NCI-H2029 treated with DMSO at 0.1 percent for 48 hours (cell line): Measurements from ENCODE around the gene LDLRAP1.

ENCODE experiments used
- DNase-seq: peaks from one replicate; lab custom pipeline; 2025; lab: John Stamatoyannopoulos, UW

LDLRAP1 gene

GRCh38 chr1:25544243-25544764 is 898 bp downstream of the LDLRAP1 start:
- DNase-seq: no peak

- no peak for DNase-seq
Measured at GRCh38 chr1:25544819-25545218, 1.4 kb downstream of the LDLRAP1 start.

GRCh38 chr1:25545767-25546166 is 2.4 kb downstream of the LDLRAP1 start:
- no peak for DNase-seq

- DNase-seq: no peak
Measured at GRCh38 chr1:25546193-25546592, 2.8 kb downstream of the LDLRAP1 start.

DNA sequence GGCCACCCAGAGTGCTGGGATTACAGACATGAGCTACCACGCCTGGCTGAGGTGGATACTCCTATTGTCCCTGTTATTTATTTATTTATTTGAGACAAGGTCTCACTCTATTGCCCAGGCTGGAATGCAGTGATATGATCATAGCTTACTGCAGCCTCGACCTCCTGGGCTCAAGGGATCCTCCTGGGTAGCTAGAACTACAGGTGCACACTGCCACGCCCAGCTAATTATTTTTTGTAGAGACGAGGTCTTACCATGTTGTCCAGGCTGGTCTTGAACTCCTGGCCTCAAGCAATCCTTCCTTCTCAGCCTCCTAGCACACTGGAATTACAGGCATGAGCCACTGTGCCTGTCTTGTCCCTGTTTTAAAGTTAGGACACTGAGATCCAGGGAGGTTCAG is 5.2 kb downstream of the LDLRAP1 start:
- DNase-seq: no peak

DNA sequence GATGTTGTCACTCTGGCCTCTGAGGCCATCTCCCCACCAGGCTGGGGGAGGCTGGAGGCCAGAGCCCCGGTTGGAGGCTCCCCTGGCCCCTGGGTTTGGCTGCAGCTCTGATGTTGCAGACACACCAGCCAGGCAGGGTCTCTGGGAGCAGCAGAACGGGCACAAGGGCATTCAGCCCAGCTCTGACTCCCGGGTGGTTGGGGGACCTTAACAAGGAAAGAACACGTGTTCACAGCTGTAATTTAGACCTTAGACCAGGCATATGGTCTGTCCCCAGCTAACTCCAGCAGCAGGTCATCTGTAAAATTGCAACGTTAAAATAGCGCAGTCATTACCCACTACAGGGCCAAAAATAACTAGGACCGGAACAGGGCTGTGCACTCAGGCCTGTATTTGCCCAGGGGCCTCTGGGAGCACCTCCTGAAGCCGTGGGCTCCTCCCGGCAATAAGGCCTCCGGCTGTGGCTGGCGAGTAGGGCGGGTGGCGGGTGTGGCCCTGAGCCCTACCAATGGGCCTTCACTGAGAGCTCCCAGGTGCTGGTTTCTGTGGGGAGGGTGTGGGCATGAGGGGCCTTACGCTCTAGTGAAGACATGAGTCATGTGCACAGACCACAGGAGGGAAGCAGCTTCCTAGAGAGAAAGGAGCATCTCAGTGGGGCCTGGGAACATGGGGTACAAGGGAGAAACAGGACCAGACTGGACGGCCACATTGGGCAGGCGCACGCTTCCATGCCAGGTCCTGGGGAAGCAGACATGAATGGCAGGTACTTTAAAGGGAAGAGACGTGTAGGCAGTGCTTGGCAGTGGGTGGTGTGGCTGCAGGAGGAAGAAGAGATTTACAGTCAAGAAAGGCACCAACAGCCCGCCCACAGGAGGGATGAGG is 6.1 kb downstream of the LDLRAP1 start:
- DNase-seq: no peak

- DNase-seq: no peak
Measured at GRCh38 chr1:25550155-25550506, 6.7 kb downstream of the LDLRAP1 start.

DNA sequence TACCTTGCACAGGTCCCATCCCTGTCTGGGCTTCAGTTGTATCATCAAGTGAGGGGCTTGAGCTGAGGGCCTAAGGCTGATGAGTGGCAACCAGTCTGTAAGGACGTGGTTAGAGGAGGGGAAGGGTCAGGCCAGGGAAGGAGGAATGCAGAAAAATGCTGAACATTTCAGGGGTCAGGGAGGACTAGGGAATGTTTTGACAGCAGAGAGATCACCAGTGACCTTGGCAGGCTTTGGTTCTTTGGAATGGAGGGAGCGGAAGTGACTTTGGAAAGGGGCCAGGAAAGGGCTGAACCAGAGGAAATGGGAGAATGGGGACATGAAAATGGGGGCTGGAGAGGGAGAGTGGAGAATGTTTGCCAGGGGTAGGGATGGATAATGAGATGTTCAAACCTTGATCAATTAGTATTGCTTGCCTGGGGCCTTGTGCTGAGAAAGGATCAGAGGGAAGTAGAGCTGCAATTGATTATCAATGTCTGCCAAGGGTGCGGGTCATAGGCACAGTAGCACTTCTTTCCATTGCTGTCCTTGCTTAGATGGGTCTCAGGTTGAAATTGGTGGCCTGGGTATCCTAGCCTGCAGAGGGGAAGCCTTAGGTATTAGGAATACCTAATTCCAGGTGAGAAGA is 7.4 kb downstream of the LDLRAP1 start:
- DNase-seq: no peak

- DNase-seq: no peak
Measured at GRCh38 chr1:25553749-25554429, 10.5 kb downstream of the LDLRAP1 start.

- DNase-seq: no peak
Measured at GRCh38 chr1:25554430-25554780, 11.0 kb downstream of the LDLRAP1 start.

- DNase-seq: no peak
Measured at GRCh38 chr1:25554886-25555752, 11.7 kb downstream of the LDLRAP1 start.

DNA sequence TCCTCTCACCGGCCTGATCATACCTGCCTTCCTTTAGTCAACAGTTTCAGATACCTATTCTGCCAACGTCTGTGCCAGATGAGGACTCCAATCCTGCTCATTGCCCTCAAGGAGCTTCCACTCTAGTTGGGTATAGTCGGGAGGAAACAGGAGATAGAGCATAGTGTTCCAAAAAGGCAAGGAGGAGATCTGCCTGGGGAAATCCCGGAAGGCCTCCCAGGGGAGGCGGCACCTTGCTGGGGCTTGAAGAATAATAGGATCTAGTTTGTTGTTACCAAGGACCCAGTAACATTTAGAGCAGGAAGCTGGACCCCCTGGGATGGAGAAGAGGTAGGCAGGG is 12.3 kb downstream of the LDLRAP1 start:
- no peak for DNase-seq

- DNase-seq: no peak
Measured at GRCh38 chr1:25556132-25556670, 12.8 kb downstream of the LDLRAP1 start.

DNA sequence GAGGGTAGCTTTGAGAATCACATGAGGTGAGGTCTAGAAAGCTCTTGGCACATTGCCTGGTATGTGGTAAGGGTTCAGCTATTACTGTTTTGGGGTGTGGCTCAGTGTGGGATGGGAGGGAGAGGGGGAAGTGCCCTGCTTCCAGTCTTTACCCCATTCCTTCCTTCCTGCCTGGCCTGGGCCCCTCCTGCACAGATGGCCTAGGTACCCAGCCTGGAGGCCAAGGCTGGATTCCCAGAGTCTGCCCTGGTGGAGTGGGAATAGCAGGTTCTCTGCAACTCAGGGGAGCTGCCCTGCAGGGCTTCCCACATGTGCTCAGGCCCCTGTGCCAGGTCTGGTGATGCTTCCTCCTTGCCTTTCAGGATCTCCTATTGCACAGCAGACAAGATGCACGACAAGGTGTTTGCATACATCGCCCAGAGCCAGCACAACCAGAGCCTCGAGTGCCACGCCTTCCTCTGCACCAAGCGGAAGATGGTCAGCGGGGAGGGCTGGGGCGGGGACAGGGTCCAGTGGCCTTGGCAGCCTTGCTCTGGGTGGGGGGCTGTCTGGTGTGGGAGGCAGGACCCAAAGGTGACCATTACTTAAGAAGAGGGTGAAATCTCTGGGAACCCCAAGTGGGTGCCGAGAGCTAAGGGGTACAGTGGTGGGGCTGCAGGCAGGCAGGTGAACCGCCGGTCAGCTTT is 13.5 kb downstream of the LDLRAP1 start:
- DNase-seq: no peak

DNA sequence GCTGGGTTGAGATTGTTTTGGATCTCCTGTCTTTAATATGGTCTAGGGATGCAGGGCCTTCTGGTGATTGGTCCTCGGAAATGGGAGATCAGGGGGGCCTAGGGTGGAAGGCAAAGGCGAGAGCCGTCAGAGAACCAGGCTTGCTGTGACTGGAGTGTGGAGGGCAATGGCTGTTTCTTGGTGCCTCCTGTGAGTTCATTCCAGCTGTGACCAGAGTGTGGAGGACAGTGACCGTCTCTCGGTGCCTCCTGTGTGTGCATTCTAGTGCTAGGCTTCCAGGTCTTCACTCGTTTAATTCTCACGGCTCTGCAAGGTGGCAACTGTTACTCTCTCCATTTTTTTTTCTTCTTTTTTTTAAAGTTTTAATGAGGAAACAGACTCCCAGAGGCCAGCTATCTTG is 14.1 kb downstream of the LDLRAP1 start:
- no peak for DNase-seq

DNA sequence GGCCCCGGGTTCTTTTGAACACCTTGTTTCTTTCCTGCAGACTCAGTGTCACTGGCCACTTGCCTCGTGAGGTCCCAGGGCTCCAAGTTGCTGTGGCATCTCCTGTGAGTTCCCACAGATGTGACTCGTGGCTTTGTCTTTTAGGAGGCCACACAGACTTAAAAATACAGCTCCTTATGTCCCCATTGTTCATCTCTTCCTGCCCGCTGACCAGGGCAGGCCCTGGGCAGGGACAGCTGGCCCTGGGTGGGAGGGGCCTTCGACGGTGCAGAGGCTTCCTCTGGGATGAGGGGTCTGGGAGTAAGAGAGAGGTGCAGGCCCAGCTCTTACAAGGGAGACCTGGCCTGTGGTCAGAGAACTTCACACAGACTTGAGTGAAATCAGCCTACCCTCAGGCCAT is 15.6 kb downstream of the LDLRAP1 start:
- no peak for DNase-seq

DNA sequence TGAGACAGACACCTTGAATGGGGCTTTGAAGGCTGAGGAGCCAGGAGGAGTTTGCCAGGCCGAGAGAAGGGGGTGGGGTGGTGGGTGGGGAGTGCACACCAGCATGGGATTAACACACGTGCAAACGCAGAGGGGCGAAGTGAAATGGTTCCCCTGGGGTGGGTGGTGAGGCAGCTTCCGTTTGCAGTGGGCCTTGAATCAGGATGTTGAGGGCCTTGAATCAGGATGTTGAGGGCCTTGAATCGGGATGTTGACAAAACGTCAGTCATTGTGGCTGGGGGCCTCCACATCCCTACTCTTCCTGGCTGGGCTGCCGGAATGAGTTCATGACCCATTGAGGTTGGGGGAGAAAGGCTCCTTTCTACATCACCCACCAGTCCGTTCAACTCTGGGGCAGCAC is 16.6 kb downstream of the LDLRAP1 start:
- DNase-seq: no peak

- DNase-seq: no peak
Measured at GRCh38 chr1:25560788-25561187, 17.4 kb downstream of the LDLRAP1 start.

DNA sequence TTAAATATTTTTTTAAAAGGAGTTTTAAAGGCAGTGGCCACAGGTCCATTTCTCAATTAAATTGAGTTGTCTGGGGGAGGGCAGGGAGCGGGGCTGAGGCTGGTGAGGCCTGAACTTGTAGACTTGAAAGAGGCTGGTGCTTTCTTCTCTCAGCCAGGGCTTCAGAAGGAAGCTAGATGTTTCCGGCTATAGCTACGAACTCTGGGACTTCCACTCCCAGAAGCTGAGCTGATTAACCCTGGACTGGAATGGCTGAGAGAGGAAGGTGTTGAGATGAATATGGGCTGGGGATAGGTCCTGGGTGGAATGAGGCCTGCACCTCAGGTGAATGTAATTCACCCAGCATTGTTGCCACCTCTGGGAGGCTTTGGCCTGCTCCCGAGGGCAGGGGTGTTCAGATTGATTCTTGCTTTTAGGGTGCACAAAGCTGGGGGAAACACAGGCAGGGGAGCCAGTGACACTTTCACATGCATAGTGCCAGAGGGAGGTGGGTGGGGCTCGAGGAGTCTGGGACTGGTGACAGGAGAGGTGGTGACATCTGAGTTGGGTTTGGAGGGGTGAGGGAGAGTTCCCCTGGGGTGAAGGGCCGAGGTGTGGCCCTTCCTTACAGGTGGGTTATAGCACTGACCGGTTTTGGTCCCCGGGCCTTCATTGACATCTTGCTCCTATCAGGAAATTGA is 18.2 kb downstream of the LDLRAP1 start:
- no peak for DNase-seq

- DNase-seq: no peak
Measured at GRCh38 chr1:25562101-25562927, 18.9 kb downstream of the LDLRAP1 start.
